Astrocyte (in vitro differentiated cells and primary cell): Measurements from ENCODE around the gene CD40. TPM values are rescaled to one million over a fixed set of nuclear protein-coding genes. Genes with fewer than 3 reads are reported as not detected.
A peak's percentile ranks its signal among the peaks of the same experiment; 100 is the strongest.

ENCODE experiments used
- DNase-seq: peaks from one replicate; pipeline ENCODE4 v3.0.0-alpha.2; 2010; ENCODE audit warnings: low read depth
- FAIRE-seq: peaks from 2 replicates; lab custom pipeline; 2011; peaks lifted over from hg19 to GRCh38; lab: Jason Lieb, UNC
- H2AFZ ChIP-seq: 2 replicates; pipeline ENCODE4 v1.6.0; 2012; ENCODE audit warnings: low read depth, low read length, inconsistent platforms
- H3K27ac ChIP-seq: 2 replicates; pipeline ENCODE4 v1.5.1; 2011; ENCODE audit warnings: low read depth, low read length, inconsistent platforms
- H3K27me3 ChIP-seq: 2 replicates; pipeline ENCODE4 v1.6.0; 2011; ENCODE audit warnings: low read length, inconsistent platforms; ENCODE audit not compliant: insufficient read depth
- H3K36me3 ChIP-seq: 2 replicates; pipeline ENCODE4 v1.5.1; 2011; ENCODE audit warnings: low read length, inconsistent platforms; ENCODE audit not compliant: insufficient read depth
- H3K4me1 ChIP-seq: 2 replicates; pipeline ENCODE4 v1.5.1; 2011; ENCODE audit warnings: low read length, inconsistent platforms; ENCODE audit not compliant: insufficient read depth
- H3K4me2 ChIP-seq: 2 replicates; pipeline ENCODE4 v1.6.0; 2012; ENCODE audit warnings: low read length, inconsistent platforms
- H3K4me3 ChIP-seq: 2 replicates; pipeline ENCODE4 v1.5.1; 2011; ENCODE audit warnings: low read depth, mild to moderate bottlenecking, low read length, inconsistent platforms; ENCODE audit not compliant: insufficient read depth
- H3K79me2 ChIP-seq: 2 replicates; pipeline ENCODE4 v1.6.0; 2012; ENCODE audit warnings: mild to moderate bottlenecking, low read length, inconsistent platforms; ENCODE audit not compliant: insufficient read depth
- H3K9ac ChIP-seq: 2 replicates; pipeline ENCODE4 v1.6.0; 2012; ENCODE audit warnings: mild to moderate bottlenecking, low read length, inconsistent platforms
- H3K9me3 ChIP-seq: 2 replicates; pipeline ENCODE4 v1.5.1; 2012; ENCODE audit warnings: low read depth, mild to moderate bottlenecking, low read length, inconsistent platforms; ENCODE audit not compliant: insufficient read depth
- H4K20me1 ChIP-seq: 2 replicates; pipeline ENCODE4 v1.6.0; 2012; ENCODE audit warnings: low read length, inconsistent platforms; ENCODE audit not compliant: insufficient read depth
- H3K27ac Mint-ChIP-seq: one replicate; pipeline ENCODE4 v1.8.0; 2021; ENCODE audit warnings: mild to moderate bottlenecking, mixed read lengths; ENCODE audit not compliant: unreplicated experiment
- H3K27me3 Mint-ChIP-seq: one replicate; pipeline ENCODE4 v1.8.0; 2021; ENCODE audit warnings: low read depth, mixed read lengths; ENCODE audit not compliant: unreplicated experiment
- H3K36me3 Mint-ChIP-seq: one replicate; pipeline ENCODE4 v1.8.0; 2021; ENCODE audit warnings: low read depth, mixed read lengths; ENCODE audit not compliant: unreplicated experiment
- H3K4me1 Mint-ChIP-seq: one replicate; pipeline ENCODE4 v1.8.0; 2021; ENCODE audit warnings: low read depth, mixed read lengths; ENCODE audit not compliant: unreplicated experiment
- H3K4me3 Mint-ChIP-seq: one replicate; pipeline ENCODE4 v1.8.0; 2021; ENCODE audit warnings: mild to moderate bottlenecking, moderate library complexity, mixed read lengths; ENCODE audit not compliant: unreplicated experiment
- H3K9me3 Mint-ChIP-seq: one replicate; pipeline ENCODE4 v1.8.0; 2021; ENCODE audit warnings: mild to moderate bottlenecking, mixed read lengths; ENCODE audit not compliant: unreplicated experiment
- EZH2 ChIP-seq: IDR thresholded peaks from 2 replicates; pipeline ENCODE4 v1.6.1; 2012; ENCODE audit warnings: mild to moderate bottlenecking, low read length, inconsistent platforms; ENCODE audit not compliant: insufficient read depth
- total RNA-seq: library from RNA; stranded (reverse); gene quantifications from 2 replicates; pipeline ENCODE4 v1.2.1, GENCODE V29; 2021
- TF ChIP-seq, protein P1 (sequence below): IDR thresholded peaks from 2 replicates; pipeline ENCODE4 v1.5.1; 2011; ENCODE audit warnings: low read depth, mild to moderate bottlenecking, inconsistent platforms, low read length, moderate library complexity; ENCODE audit not compliant: insufficient read depth

The CD40 gene
- total RNA-seq, 1 donor from 2014 or later = 2.3 TPM

GRCh38 chr20:46122516-46123481, 4.7 kb downstream of the CD40 start:
- Histone ChIP-seq H2AFZ (no peak overlapping the region), H3K79me2 (no peaks in the 10 kb centered on the region), H3K4me2 (peak overlapping the region; percentile 61), H3K9ac (no peak overlapping the region), H3K9me3 (no peaks in the 10 kb centered on the region), H4K20me1 (no peaks in the 10 kb centered on the region), H3K4me1 (peaks cover 17% of the 10 kb centered on the region), H3K27me3 (no peaks in the 10 kb centered on the region), H3K36me3 (no peaks in the 10 kb centered on the region), H3K4me3 (no peak overlapping the region), H3K27ac (no peak overlapping the region)
- Mint-ChIP-seq H3K27me3 (peaks cover 32% of the 10 kb centered on the region), H3K9me3 (peaks cover 2% of the 10 kb centered on the region), H3K27ac (no peak overlapping the region), H3K4me3 (no peak overlapping the region), H3K36me3 (peaks cover 2% of the 10 kb centered on the region), H3K4me1 (peaks cover 20% of the 10 kb centered on the region)
- FAIRE-seq = no peak
- DNase-seq = no peak
- TF ChIP-seq EZH2 = no peak
- TF ChIP-seq, protein P1, sequence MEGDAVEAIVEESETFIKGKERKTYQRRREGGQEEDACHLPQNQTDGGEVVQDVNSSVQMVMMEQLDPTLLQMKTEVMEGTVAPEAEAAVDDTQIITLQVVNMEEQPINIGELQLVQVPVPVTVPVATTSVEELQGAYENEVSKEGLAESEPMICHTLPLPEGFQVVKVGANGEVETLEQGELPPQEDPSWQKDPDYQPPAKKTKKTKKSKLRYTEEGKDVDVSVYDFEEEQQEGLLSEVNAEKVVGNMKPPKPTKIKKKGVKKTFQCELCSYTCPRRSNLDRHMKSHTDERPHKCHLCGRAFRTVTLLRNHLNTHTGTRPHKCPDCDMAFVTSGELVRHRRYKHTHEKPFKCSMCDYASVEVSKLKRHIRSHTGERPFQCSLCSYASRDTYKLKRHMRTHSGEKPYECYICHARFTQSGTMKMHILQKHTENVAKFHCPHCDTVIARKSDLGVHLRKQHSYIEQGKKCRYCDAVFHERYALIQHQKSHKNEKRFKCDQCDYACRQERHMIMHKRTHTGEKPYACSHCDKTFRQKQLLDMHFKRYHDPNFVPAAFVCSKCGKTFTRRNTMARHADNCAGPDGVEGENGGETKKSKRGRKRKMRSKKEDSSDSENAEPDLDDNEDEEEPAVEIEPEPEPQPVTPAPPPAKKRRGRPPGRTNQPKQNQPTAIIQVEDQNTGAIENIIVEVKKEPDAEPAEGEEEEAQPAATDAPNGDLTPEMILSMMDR = no peak

DNA sequence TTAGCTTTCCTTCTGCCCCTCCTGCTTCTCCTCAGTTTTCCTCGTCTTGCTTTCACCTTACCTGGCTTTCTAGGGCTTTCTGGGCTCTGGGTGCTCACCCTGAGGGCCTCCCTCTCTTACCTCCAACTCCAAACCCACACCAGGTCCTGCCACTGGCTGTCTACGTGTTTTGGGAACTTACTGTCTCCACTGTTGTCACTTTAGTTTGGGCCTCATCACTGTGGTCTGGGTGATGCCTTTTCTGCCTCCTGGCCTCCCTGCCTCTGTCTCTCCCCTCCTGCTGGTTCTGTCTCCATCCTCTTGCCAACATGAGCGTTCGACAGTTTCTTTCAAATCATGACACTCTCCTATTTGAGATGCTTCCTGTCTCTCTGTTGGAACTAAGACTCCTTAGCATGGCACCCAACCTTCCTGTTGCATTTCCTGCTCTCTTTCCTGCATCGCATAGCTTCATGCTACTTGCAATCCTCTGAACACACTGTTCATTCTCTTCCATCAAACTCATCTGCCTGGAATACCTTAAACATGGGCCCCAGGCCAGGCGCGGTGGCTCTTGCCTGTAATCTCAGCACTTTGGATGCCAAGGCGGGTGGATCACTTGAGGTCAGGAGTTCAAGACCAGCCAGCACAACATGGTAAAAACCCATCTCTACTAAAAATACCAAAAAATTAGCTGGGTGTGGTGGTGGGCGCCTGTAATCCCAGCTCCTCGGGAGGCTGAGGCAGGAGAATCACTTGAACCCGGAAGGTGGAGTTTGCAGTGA, 5.5 kb downstream of the CD40 start:
- no peaks in the 10 kb centered on the region for H4K20me1 ChIP-seq
- Mint-ChIP-seq H3K27me3 (peaks cover 35% of the 10 kb centered on the region), H3K4me1 (peaks cover 20% of the 10 kb centered on the region), H3K4me3 (no peak overlapping the region), H3K27ac (no peak overlapping the region), H3K36me3 (peaks cover 2% of the 10 kb centered on the region), H3K9me3 (peaks cover 2% of the 10 kb centered on the region)
- no peak overlapping the region for H3K9ac ChIP-seq
- TF ChIP-seq, protein P1 = no peak
- TF ChIP-seq EZH2 = no peak
- peaks cover 13% of the 10 kb centered on the region for H3K4me1 ChIP-seq
- peaks cover 3% of the 10 kb centered on the region for H3K27me3 ChIP-seq
- H3K27ac ChIP-seq = no peak overlapping the region
- no peaks in the 10 kb centered on the region for H3K79me2 ChIP-seq
- no peaks in the 10 kb centered on the region for H3K9me3 ChIP-seq
- no peak overlapping the region for H3K4me3 ChIP-seq
- no peaks in the 10 kb centered on the region for H3K36me3 ChIP-seq
- H3K4me2 ChIP-seq = no peak overlapping the region
- no peak overlapping the region for H2AFZ ChIP-seq
- FAIRE-seq (no peak), DNase-seq (no peak)
